ENCODE results near the gene MYO3B.

Gene MYO3B

GRCh38 chr2:170159060-170159459 lies 18.9 kb upstream of the MYO3B start:
- no peak for DNase-seq (ENCODE audit: low read depth in 1 of 2, low spot score in 1 of 2)

GRCh38 chr2:170161516-170162270 lies 16.3 kb upstream of the MYO3B start:
- no peak for DNase-seq (ENCODE audit: low read depth in 1 of 2, low spot score in 1 of 2)

- no peak for DNase-seq (ENCODE audit: low read depth in 1 of 2, low spot score in 1 of 2)
These were observed 15.7 kb upstream of the MYO3B start for GRCh38 chr2:170162271-170162632.

- no peak for DNase-seq (ENCODE audit: low read depth in 1 of 2, low spot score in 1 of 2)
These were observed 14.4 kb upstream of the MYO3B start for GRCh38 chr2:170163411-170164065.

- DNase-seq (ENCODE audit: low read depth in 1 of 2, low spot score in 1 of 2), result no peak
These were observed 12.8 kb upstream of the MYO3B start for GRCh38 chr2:170165129-170165528.

GRCh38 chr2:170166735-170167134 lies 11.2 kb upstream of the MYO3B start:
- no peak for DNase-seq (ENCODE audit: low read depth in 1 of 2, low spot score in 1 of 2)

GRCh38 chr2:170170281-170171040 lies 7.5 kb upstream of the MYO3B start:
- no peak for DNase-seq (ENCODE audit: low read depth in 1 of 2, low spot score in 1 of 2)

GRCh38 chr2:170176212-170176611 lies 1.7 kb upstream of the MYO3B start:
- no peak for DNase-seq (ENCODE audit: low read depth in 1 of 2, low spot score in 1 of 2)

- no peak for DNase-seq (ENCODE audit: low read depth in 1 of 2, low spot score in 1 of 2)
These were observed 2.2 kb downstream of the MYO3B start for GRCh38 chr2:170180031-170180566.

- DNase-seq (ENCODE audit: low read depth in 1 of 2, low spot score in 1 of 2), result no peak
These were observed 3.7 kb downstream of the MYO3B start for GRCh38 chr2:170181602-170182001.

GRCh38 chr2:170185319-170185718 lies 7.4 kb downstream of the MYO3B start:
- DNase-seq (ENCODE audit: low read depth in 1 of 2, low spot score in 1 of 2), result no peak

- DNase-seq (ENCODE audit: low read depth in 1 of 2, low spot score in 1 of 2), result no peak
These were observed 11.8 kb downstream of the MYO3B start for GRCh38 chr2:170189757-170190156.

- DNase-seq (ENCODE audit: low read depth in 1 of 2, low spot score in 1 of 2), result no peak
These were observed 12.2 kb downstream of the MYO3B start for GRCh38 chr2:170190172-170190571.

- DNase-seq (ENCODE audit: low read depth in 1 of 2, low spot score in 1 of 2), result no peak
These were observed 13.4 kb downstream of the MYO3B start for GRCh38 chr2:170191166-170191866.

- DNase-seq (ENCODE audit: low read depth in 1 of 2, low spot score in 1 of 2), result no peak
These were observed 19.0 kb downstream of the MYO3B start for GRCh38 chr2:170196963-170197362.

- no peak for DNase-seq (ENCODE audit: low read depth in 1 of 2, low spot score in 1 of 2)
These were observed 23.3 kb downstream of the MYO3B start for GRCh38 chr2:170201275-170201674.

GRCh38 chr2:170201734-170202393 lies 23.9 kb downstream of the MYO3B start:
- no peak for DNase-seq (ENCODE audit: low read depth in 1 of 2, low spot score in 1 of 2)

- no peak for DNase-seq (ENCODE audit: low read depth in 1 of 2, low spot score in 1 of 2)
These were observed 24.5 kb downstream of the MYO3B start for GRCh38 chr2:170202437-170202836.

- DNase-seq (ENCODE audit: low read depth in 1 of 2, low spot score in 1 of 2), result no peak
These were observed 26.5 kb downstream of the MYO3B start for GRCh38 chr2:170204298-170204951.

- DNase-seq (ENCODE audit: low read depth in 1 of 2, low spot score in 1 of 2), result no peak
These were observed 28.3 kb downstream of the MYO3B start for GRCh38 chr2:170206246-170206645.

Measured in stimulated activated CD4-positive, alpha-beta T cell treated with anti-CD3 and anti-CD28 coated beads, Interleukin-15, amount 100 ng/mL, for 1 hour (primary cell).